ENCODE data around the gene IDUA.

- TF ChIP-seq CTCF (IDR thresholded peaks at IDR 0.05) (no peak), EP300 (IDR thresholded peaks at IDR 0.05) (no peak)
Observed at GRCh38 chr4:958696-959337, 28.0 kb upstream of the IDUA start.

All from tibial nerve (tissue), 4 donors.